ENCODE measurements around the gene PSMA5.

GRCh38 chr1:109447524-109447923 lies 21.3 kb upstream of the PSMA5 start:
- TF ChIP-seq CHD4 (IDR thresholded peaks at IDR 0.05; ENCODE audit: borderline replicate concordance, low read length) (no peak), ZNF564 (CRISPR knock-in tag; IDR thresholded peaks at IDR 0.05) (no peak), ZNF180 (CRISPR knock-in tag; IDR thresholded peaks at IDR 0.05; ENCODE audit: borderline replicate concordance, low read depth) (no peak), ZNF121 (CRISPR knock-in tag; IDR thresholded peaks at IDR 0.05) (no peak), HOXA3 (CRISPR knock-in tag; IDR thresholded peaks at IDR 0.05) (no peak), ELK4 (CRISPR knock-in tag; IDR thresholded peaks at IDR 0.05; ENCODE audit: borderline replicate concordance) (no peak), DNMT3B (CRISPR knock-in tag; conservative IDR thresholded peaks at IDR 0.05) (no peak), ZKSCAN8 (CRISPR knock-in tag; IDR thresholded peaks at IDR 0.05; ENCODE audit: borderline replicate concordance) (no peak), CTCF (CRISPR knock-in tag; IDR thresholded peaks at IDR 0.05) (no peak), MED1 (CRISPR knock-in tag; IDR thresholded peaks at IDR 0.05) (no peak)
- TF ChIP-seq, protein P1, sequence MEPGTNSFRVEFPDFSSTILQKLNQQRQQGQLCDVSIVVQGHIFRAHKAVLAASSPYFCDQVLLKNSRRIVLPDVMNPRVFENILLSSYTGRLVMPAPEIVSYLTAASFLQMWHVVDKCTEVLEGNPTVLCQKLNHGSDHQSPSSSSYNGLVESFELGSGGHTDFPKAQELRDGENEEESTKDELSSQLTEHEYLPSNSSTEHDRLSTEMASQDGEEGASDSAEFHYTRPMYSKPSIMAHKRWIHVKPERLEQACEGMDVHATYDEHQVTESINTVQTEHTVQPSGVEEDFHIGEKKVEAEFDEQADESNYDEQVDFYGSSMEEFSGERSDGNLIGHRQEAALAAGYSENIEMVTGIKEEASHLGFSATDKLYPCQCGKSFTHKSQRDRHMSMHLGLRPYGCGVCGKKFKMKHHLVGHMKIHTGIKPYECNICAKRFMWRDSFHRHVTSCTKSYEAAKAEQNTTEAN (CRISPR knock-in tag; conservative IDR thresholded peaks at IDR 0.05) = no peak
- TF ChIP-seq, protein P2, sequence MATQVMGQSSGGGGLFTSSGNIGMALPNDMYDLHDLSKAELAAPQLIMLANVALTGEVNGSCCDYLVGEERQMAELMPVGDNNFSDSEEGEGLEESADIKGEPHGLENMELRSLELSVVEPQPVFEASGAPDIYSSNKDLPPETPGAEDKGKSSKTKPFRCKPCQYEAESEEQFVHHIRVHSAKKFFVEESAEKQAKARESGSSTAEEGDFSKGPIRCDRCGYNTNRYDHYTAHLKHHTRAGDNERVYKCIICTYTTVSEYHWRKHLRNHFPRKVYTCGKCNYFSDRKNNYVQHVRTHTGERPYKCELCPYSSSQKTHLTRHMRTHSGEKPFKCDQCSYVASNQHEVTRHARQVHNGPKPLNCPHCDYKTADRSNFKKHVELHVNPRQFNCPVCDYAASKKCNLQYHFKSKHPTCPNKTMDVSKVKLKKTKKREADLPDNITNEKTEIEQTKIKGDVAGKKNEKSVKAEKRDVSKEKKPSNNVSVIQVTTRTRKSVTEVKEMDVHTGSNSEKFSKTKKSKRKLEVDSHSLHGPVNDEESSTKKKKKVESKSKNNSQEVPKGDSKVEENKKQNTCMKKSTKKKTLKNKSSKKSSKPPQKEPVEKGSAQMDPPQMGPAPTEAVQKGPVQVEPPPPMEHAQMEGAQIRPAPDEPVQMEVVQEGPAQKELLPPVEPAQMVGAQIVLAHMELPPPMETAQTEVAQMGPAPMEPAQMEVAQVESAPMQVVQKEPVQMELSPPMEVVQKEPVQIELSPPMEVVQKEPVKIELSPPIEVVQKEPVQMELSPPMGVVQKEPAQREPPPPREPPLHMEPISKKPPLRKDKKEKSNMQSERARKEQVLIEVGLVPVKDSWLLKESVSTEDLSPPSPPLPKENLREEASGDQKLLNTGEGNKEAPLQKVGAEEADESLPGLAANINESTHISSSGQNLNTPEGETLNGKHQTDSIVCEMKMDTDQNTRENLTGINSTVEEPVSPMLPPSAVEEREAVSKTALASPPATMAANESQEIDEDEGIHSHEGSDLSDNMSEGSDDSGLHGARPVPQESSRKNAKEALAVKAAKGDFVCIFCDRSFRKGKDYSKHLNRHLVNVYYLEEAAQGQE (IDR thresholded peaks at IDR 0.05; ENCODE audit: borderline replicate concordance in 1 of 2, low read depth in 1 of 2, low read length in 2 of 2) = no peak
